IPS-15b (cell line): Measurements from ENCODE around the gene RCAN2.

Experiments
- H3K27me3 ChIP-seq: one replicate; pipeline ENCODE4 v1.6.1; 2013; ENCODE audit warnings: low read length; ENCODE audit not compliant: control insufficient read depth, insufficient read depth
- H3K36me3 ChIP-seq: one replicate; pipeline ENCODE4 v1.6.1; 2013; ENCODE audit warnings: low read length; ENCODE audit not compliant: control insufficient read depth, insufficient read depth
- H3K4me1 ChIP-seq: one replicate; pipeline ENCODE4 v1.6.1; 2013; ENCODE audit warnings: mild to moderate bottlenecking, low read length; ENCODE audit not compliant: control insufficient read depth, insufficient read depth
- H3K4me3 ChIP-seq: one replicate; pipeline ENCODE4 v1.5.1; 2013; ENCODE audit warnings: low read depth, low read length
- H3K9ac ChIP-seq: one replicate; pipeline ENCODE4 v1.6.1; 2013; ENCODE audit warnings: low read depth, mild to moderate bottlenecking, low read length
- H3K9me3 ChIP-seq: one replicate; pipeline ENCODE4 v1.6.1; 2013; ENCODE audit warnings: mild to moderate bottlenecking, low read length; ENCODE audit not compliant: control insufficient read depth, insufficient read depth

The RCAN2 gene

DNA sequence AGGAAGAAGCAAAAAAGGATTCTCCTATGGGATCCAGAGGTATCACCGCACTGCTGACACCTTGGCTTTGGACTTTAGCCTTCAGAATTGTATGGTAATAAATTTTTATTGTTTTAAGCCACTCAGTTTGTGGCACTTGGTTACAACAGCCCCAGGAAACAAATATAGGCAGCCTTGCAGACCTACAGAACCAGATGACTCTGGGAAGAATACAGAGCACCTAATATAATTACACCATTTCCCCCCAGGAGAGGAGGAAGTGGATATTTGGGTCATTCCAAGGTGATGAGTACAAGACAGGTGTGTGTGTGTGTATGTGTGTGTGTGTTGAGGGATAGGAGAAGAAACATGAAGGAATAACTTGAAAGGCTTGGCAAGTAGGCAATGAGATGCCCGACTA is 236.3 kb downstream of the RCAN2 start:
- Histone ChIP-seq H3K36me3 (no peaks in the 10 kb centered on the region), H3K9ac (no peak overlapping the region), H3K27me3 (no peaks in the 10 kb centered on the region), H3K9me3 (no peaks in the 10 kb centered on the region), H3K4me3 (no peak overlapping the region), H3K4me1 (peaks cover 2% of the 10 kb centered on the region)

DNA sequence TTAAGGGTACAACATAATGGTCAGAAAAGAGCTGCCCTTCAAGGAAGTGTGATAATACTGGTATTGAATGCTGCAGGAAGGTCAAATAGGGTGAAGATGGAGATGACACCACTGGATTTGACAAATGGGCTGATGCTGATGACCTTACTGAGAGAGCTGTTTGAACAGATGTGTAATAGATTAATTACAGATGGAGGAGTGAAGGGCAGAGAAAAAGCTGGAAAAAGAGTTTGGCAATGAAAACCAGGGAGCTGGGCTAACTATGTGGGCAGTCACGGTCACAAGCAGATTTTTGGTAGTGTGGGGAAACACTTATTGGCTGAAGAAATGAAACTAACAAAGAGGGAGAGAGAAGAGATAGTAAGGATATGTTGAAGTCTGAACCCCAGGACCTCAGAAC is 236.9 kb downstream of the RCAN2 start:
- Histone ChIP-seq H3K4me1 (no peaks in the 10 kb centered on the region), H3K4me3 (no peak overlapping the region), H3K36me3 (no peaks in the 10 kb centered on the region), H3K27me3 (no peaks in the 10 kb centered on the region), H3K9ac (no peak overlapping the region), H3K9me3 (no peaks in the 10 kb centered on the region)

DNA sequence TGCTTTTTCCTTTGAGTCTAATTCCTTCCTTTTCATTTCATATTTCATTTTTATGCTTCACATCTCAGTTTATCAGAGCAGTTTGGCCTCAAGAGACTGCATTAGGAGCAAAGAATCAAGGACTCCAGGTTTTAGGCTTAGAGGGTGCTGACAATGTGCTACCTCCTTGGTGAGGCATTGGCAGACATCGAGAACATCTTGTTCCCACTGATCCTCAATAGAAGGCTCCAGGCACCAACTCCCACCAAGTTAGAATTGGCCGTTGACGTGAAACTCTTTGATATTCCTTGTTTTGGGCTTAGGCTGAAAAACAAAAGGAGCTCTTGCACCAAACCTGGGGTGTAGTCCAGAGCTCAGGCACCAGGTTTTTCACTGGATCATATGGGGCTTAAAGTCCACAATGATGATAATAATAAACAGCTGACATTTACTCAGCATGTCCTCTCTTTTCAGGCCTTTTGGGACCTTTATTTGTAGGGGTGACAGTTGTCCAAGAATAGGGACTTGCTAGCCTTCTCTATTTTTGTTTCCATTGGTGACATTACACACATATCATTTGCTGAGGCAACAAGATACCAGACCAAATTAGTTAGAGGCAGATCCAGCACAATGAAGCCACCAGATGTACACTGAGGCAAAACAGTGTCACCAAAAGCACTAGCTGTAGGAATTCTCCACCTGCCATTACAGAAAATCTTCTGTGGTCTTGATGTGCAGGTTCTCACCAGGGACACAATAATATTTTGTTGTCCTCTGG is 239.5 kb downstream of the RCAN2 start:
- H3K27me3 ChIP-seq, result no peaks in the 10 kb centered on the region

DNA sequence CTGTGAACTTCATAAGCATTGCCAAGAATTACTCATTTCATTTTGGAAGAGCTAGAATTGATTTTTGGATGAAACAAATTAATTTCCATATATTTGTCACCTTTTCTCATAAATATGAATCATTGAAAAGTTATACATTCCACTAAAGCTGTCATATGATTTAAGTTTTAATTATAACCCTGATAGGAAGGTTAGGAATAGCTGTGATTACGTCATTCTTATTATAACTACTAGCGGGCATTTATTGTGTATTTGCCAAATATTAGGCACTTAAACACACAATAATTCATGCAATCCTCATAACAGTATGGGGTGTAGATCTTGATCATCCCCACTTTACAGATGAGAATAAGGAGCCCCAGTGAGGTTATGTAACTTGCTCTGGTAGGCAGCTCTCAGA is 243.1 kb downstream of the RCAN2 start:
- H3K36me3 ChIP-seq, result no peaks in the 10 kb centered on the region
- H3K9ac ChIP-seq, result no peak overlapping the region
- no peak overlapping the region for H3K4me3 ChIP-seq
- H3K9me3 ChIP-seq, result no peaks in the 10 kb centered on the region
- no peaks in the 10 kb centered on the region for H3K4me1 ChIP-seq
- H3K27me3 ChIP-seq, result no peaks in the 10 kb centered on the region

More for the DNA sequence above, 239.5 kb downstream of the RCAN2 start:
- Histone ChIP-seq H3K36me3 (no peaks in the 10 kb centered on the region), H3K9ac (no peak overlapping the region), H3K4me1 (no peaks in the 10 kb centered on the region), H3K4me3 (no peak overlapping the region), H3K9me3 (no peaks in the 10 kb centered on the region)

DNA sequence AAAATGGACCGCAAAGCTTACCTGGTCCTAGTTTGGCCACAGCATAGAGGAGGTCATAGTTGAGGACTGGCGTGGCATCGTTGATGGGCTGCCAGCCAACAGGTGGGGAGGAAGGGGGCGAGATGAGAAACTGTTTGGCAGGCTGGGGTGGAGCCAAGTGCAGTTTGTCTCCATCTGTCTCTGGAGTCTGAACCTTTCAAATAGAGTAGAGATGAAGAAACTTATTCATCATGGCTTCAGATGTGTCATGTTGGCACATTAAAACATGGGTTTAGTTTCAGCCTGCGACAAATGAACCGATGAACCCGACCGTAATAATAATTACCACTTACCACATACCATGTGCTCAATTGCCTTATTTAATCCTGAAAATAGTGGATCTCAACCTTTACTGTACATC is 244.5 kb downstream of the RCAN2 start:
- H3K9me3 ChIP-seq, result no peaks in the 10 kb centered on the region
- no peak overlapping the region for H3K4me3 ChIP-seq
- H3K9ac ChIP-seq, result no peak overlapping the region
- H3K36me3 ChIP-seq, result no peaks in the 10 kb centered on the region
- H3K27me3 ChIP-seq, result no peaks in the 10 kb centered on the region
- no peaks in the 10 kb centered on the region for H3K4me1 ChIP-seq

DNA sequence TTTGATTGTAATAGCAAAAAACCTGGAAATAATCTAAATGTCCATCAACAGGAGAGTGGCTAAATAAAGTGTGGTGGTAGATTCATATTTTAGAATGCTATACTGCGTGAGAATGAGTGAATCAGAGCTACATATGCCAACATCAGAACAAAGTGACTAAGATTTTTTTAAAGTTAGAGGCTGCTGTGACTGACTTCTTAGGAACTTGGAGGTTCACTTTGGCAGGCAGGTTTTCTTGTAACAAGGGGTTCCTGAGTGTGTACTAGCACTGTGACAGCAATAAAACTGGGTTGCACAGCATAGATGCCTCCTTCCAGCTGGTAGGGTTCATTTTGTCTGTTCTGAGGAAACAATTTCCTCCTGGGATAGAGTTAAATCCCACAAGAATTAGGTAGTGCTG is 245.2 kb downstream of the RCAN2 start:
- Histone ChIP-seq H3K36me3 (no peaks in the 10 kb centered on the region), H3K27me3 (no peaks in the 10 kb centered on the region), H3K4me3 (no peak overlapping the region), H3K9me3 (no peaks in the 10 kb centered on the region), H3K9ac (no peak overlapping the region), H3K4me1 (no peaks in the 10 kb centered on the region)

DNA sequence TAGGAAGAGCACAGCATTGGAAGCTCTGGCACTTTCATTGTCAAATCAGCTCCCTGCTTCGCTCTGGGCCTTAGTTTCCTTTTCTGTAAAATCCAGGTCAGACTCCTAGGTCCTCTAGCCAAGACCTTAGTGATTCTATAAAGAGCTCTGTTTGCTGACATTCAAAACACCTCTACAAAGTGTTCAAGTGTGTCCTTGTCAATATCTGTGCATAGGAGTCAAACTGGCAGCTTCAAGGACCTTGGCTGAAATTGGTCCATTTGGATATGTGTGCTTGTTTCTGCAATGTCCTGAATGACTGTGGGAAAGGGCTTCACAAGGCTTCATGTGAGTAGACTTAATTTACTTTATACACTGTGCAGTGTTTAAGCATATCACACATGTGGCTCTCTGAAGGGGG is 246.6 kb downstream of the RCAN2 start:
- no peaks in the 10 kb centered on the region for H3K27me3 ChIP-seq
- no peak overlapping the region for H3K9ac ChIP-seq
- H3K4me3 ChIP-seq, result no peak overlapping the region
- H3K9me3 ChIP-seq, result no peaks in the 10 kb centered on the region
- H3K36me3 ChIP-seq, result no peaks in the 10 kb centered on the region
- no peaks in the 10 kb centered on the region for H3K4me1 ChIP-seq

DNA sequence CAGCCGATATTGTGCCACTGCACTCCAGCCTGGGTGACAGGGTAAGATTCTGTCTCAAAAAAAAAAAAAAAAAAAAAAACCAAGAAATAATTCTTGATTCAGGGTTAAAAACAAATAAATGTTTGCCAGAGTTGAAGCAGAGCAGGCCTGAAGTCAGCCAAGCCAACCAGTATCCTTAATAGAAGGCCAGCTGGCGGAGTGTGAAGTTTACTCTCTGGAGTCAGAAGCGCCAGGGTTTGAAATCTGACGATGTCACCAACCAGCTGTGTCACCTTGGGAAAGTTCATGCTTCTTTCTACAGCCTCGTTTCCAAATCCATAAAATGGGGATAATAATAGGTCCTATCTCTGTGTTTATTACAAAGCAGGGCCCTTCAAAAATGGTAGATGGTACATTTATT is 247.5 kb downstream of the RCAN2 start:
- Histone ChIP-seq H3K36me3 (no peaks in the 10 kb centered on the region), H3K9ac (no peak overlapping the region), H3K4me3 (no peak overlapping the region)

DNA sequence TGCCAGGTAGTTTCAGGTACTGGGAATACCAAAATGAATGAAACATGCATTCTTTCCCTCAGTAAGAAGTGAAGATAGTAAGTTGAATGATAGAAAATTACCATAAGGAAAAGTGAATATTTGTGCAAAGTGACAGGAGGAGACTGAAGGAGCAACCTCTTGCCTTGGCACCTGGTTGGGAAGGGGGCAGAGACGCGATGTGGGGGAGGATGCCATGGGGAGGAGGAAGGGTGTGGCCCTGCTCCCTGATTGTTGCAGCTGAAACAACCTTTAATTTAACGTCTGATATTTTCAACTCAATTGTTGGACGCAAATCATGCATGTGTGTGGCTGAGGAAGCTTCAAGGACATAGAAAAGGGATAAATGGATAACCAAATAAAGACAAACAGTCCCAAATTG is 248.3 kb downstream of the RCAN2 start:
- H3K27me3 ChIP-seq, result no peaks in the 10 kb centered on the region
- no peaks in the 10 kb centered on the region for H3K36me3 ChIP-seq
- H3K9ac ChIP-seq, result no peak overlapping the region
- H3K4me3 ChIP-seq, result no peak overlapping the region
- no peaks in the 10 kb centered on the region for H3K9me3 ChIP-seq
- H3K4me1 ChIP-seq, result no peaks in the 10 kb centered on the region

More for the DNA sequence above, 247.5 kb downstream of the RCAN2 start:
- no peaks in the 10 kb centered on the region for H3K27me3 ChIP-seq
- no peaks in the 10 kb centered on the region for H3K9me3 ChIP-seq
- no peaks in the 10 kb centered on the region for H3K4me1 ChIP-seq

DNA sequence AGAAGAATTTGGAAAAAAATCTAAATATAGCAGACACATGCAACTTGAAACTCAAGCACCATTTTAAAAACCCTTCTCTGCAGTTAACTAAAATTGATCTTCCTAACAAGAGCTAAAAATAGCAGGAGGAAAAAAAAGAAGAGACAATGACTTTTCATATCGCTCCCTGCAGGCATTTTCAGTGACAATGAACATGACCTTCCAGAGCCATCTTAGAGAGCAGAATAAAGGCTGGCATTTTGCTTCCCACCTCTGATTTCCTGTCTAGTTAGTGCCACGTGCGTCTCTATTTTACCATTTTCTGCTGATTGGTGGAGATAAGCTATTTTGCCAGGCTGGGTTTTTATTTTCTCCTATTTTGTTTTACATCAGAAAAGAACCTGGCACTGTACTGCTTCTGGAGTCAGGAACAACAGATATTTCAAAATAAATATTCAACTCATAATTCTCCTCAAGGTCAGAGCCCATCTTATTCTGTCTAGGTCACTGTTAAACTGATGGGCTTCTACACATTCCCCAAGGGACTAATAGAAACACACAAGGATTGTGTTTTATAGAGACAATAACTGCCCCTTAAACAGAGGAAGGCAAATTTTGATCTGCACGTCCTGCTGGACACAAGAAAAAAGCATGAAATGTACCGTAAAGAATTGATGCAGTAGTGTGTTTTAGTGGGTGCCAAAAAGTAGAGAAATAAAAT is 250.2 kb downstream of the RCAN2 start:
- H3K27me3 ChIP-seq, result no peaks in the 10 kb centered on the region
- no peaks in the 10 kb centered on the region for H3K4me1 ChIP-seq
- H3K9ac ChIP-seq, result no peak overlapping the region
- no peaks in the 10 kb centered on the region for H3K9me3 ChIP-seq
- H3K36me3 ChIP-seq, result no peaks in the 10 kb centered on the region
- no peak overlapping the region for H3K4me3 ChIP-seq

DNA sequence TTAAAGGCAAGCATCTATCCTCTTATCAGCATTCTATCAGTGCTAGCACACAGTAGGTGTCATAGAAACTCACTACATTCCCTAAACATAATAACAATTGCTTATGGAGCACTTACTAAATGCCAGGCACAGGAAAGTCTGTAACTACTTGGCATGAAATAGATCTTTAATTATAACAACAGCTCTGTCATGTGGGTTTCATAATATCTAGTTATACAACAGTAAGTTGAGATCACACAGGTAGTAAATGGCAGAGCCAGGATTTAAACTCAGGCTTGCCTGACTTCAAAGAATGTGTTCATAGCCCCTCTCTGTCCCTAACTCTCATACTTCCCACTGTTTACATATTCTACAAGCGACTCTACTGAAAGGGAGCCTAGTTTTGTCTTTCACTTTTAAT is 254.5 kb downstream of the RCAN2 start:
- Histone ChIP-seq H3K9ac (no peak overlapping the region), H3K4me1 (no peaks in the 10 kb centered on the region), H3K27me3 (no peaks in the 10 kb centered on the region), H3K4me3 (no peak overlapping the region), H3K9me3 (no peaks in the 10 kb centered on the region), H3K36me3 (no peaks in the 10 kb centered on the region)

DNA sequence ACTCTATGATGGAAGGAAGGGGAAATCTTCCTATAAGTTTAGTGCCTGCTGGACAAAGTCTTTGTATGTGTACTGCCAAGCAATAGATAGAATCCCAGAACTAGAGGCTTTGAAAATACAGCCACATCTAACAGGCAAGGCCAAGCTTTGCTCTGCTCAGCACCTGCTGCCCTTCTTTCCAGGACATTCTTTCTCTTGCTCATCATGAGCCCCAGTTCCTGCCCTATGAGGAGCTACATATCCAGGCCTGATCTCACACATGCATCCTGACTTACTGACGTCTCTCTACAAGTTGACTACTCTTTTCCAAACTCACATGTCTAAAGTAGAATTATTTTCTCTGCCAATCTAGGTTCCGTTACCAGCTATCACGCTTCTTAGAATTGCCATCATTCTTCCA is 256.0 kb downstream of the RCAN2 start:
- no peak overlapping the region for H3K9ac ChIP-seq
- H3K27me3 ChIP-seq, result no peaks in the 10 kb centered on the region
- no peaks in the 10 kb centered on the region for H3K36me3 ChIP-seq
- H3K4me1 ChIP-seq, result no peaks in the 10 kb centered on the region
- no peak overlapping the region for H3K4me3 ChIP-seq
- H3K9me3 ChIP-seq, result no peaks in the 10 kb centered on the region
